ENCODE measurements around the gene BRD1. TPM values are rescaled to one million over a fixed set of nuclear protein-coding genes. Genes with fewer than 3 reads are reported as not detected.

Gene BRD1
- 46.6 and 48.1 TPM in 2 replicates for total RNA-seq

GRCh38 chr22:49827853-49828598, at the start of gene BRD1:
Gene BRD1 (minus strand): TSS chr22:49827873. CDS start chr22:49824317, 3,556 bp downstream.
- intact Hi-C loops (cut with micrococcal nuclease): loop anchor here (2.0 kb wide), 2 partner anchors 25 to 91 kb away; partner anchors contain the start of genes ALG12, CRELD2 and ZBED4

- intact Hi-C loops (cut with micrococcal nuclease): no loop called here
Observed at GRCh38 chr22:49873228-49873940, 45.7 kb upstream of the BRD1 start.

GRCh38 chr22:49872347-49872746, 44.7 kb upstream of the BRD1 start:
- intact Hi-C loops (cut with micrococcal nuclease): no loop called here

- intact Hi-C loops (cut with micrococcal nuclease): loop anchor here (2.0 kb wide), 1 partner anchor 17 kb away; no protein-coding TSS in a partner anchor
Observed at GRCh38 chr22:49871482-49871881, 43.8 kb upstream of the BRD1 start.

GRCh38 chr22:49869845-49870712, 42.4 kb upstream of the BRD1 start:
- intact Hi-C loops (cut with micrococcal nuclease): loop anchor here (2.0 kb wide), 1 partner anchor 15 kb away; no protein-coding TSS in a partner anchor

GRCh38 chr22:49869086-49869830, 41.6 kb upstream of the BRD1 start:
- intact Hi-C loops (cut with micrococcal nuclease): no loop called here

- intact Hi-C loops (cut with micrococcal nuclease): no loop called here
Observed at GRCh38 chr22:49867303-49868265, 39.9 kb upstream of the BRD1 start.

- intact Hi-C loops (cut with micrococcal nuclease): no loop called here
Observed at GRCh38 chr22:49866646-49867045, 39.0 kb upstream of the BRD1 start.

GRCh38 chr22:49866134-49866533, 38.5 kb upstream of the BRD1 start:
- intact Hi-C loops (cut with micrococcal nuclease): no loop called here

- intact Hi-C loops (cut with micrococcal nuclease): no loop called here
Observed at GRCh38 chr22:49865156-49865555, 37.5 kb upstream of the BRD1 start.

- intact Hi-C loops (cut with micrococcal nuclease): no loop called here
Observed at GRCh38 chr22:49863931-49864330, 36.3 kb upstream of the BRD1 start.

GRCh38 chr22:49862496-49862776, 34.8 kb upstream of the BRD1 start:
- intact Hi-C loops (cut with micrococcal nuclease): no loop called here

GRCh38 chr22:49861642-49862495, 34.2 kb upstream of the BRD1 start:
- intact Hi-C loops (cut with micrococcal nuclease): no loop called here

- intact Hi-C loops (cut with micrococcal nuclease): no loop called here
Observed at GRCh38 chr22:49858827-49859226, 31.2 kb upstream of the BRD1 start.

- intact Hi-C loops (cut with micrococcal nuclease): no loop called here
Observed at GRCh38 chr22:49856766-49857618, 29.3 kb upstream of the BRD1 start.

- intact Hi-C loops (cut with micrococcal nuclease): no loop called here
Observed at GRCh38 chr22:49856343-49856742, 28.7 kb upstream of the BRD1 start.

GRCh38 chr22:49855251-49855911, 27.7 kb upstream of the BRD1 start:
- intact Hi-C loops (cut with micrococcal nuclease): loop anchor here (2.0 kb wide), 1 partner anchor 15 kb away; no protein-coding TSS in a partner anchor
